NT2/D1 (cell line): ENCODE measurements around the gene COL18A1.

Experiments used
- SUZ12 ChIP-seq: IDR thresholded peaks from 2 replicates; pipeline ENCODE4 v1.6.1; 2011; ENCODE audit not compliant: insufficient read length, insufficient read depth; ENCODE audit errors: extremely low read depth
- YY1 ChIP-seq: IDR thresholded peaks from 2 replicates; pipeline ENCODE4 v1.6.1; 2011; ENCODE audit not compliant: insufficient read length, insufficient read depth

- TF ChIP-seq YY1 (no peak), SUZ12 (no peak)
Measured at GRCh38 chr21:45541221-45542039, 136.5 kb downstream of the COL18A1 start.
